ENCODE results near the gene CFAP57. TPM values are rescaled to one million over a fixed set of nuclear protein-coding genes. Genes with fewer than 3 reads are reported as not detected.

The CFAP57 gene
- total and polyA plus RNA-seq, 2 of the 4 experiments (the other 2 are of a cell fraction), result 0.29 to 0.36 TPM

DNA sequence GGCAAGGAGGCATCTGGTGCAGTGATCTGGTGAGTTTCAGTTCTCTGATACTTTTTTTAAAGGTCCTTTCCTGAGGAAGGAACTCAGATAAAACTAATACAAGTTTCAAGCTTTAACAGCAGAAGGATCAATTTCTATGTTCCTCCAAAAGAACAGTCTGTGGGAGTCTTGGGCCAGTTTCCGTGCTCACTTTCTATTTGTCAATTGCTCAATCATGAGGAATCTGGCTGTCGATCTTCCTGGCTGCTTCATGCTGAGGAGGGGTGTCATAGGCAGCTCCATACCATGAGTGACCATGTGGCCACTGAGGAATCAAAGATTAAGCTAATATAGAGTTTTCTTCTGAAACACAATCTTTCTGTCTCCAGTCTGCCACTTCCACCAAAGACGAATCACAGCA is 86.2 kb downstream of the CFAP57 start:
- Histone ChIP-seq H4K8ac (ENCODE audit: low read depth in 2 of 2, low read length in 2 of 2) (no peak overlapping the region), H2AK5ac (ENCODE audit: low read depth, low read length) (no peak overlapping the region), H3K4me2 (ENCODE audit: low read depth, low read length) (no peak overlapping the region), H2BK120ac (ENCODE audit: low read depth, low read length) (no peak overlapping the region), H2BK5ac (ENCODE audit: low read depth, low read length, poor library complexity, severe bottlenecking) (no peak overlapping the region), H3K9me3 (ENCODE audit: control insufficient read depth, insufficient read depth, low read length) (peaks cover 10% of the 10 kb centered on the region), H3K23ac (ENCODE audit: low read depth, low read length) (no peak overlapping the region), H4K91ac (ENCODE audit: insufficient read depth, low read depth, low read length) (no peak overlapping the region), H4K20me1 (ENCODE audit: insufficient read depth, low read length) (no peaks in the 10 kb centered on the region), H3K36me3 (ENCODE audit: control insufficient read depth, insufficient read depth, low read length) (no peaks in the 10 kb centered on the region), H3K4me3 (ENCODE audit: insufficient read depth, low read depth, low read length) (no peak overlapping the region), H2BK20ac (ENCODE audit: low read depth, low read length) (no peak overlapping the region), H3K56ac (ENCODE audit: extremely low read depth, insufficient read depth, low read length) (no peak overlapping the region), H3K79me1 (ENCODE audit: low read depth in 1 of 2, low read length in 2 of 2) (no peaks in the 10 kb centered on the region), H3K27ac (ENCODE audit: insufficient read depth, low read length) (no peak overlapping the region), H3K14ac (replicated peaks; ENCODE audit: low read depth, low read length) (no peak overlapping the region), H3K18ac (ENCODE audit: low read depth, low read length) (no peak overlapping the region), H3K4me1 (ENCODE audit: control insufficient read depth, insufficient read depth, low read length) (no peaks in the 10 kb centered on the region), H4K5ac (ENCODE audit: low read depth, low read length) (no peak overlapping the region), H2BK15ac (ENCODE audit: low read depth, low read length) (no peak overlapping the region), H3K4ac (ENCODE audit: low read depth, low read length) (no peak overlapping the region), H2AK9ac (replicated peaks; ENCODE audit: low read depth, low read length, poor library complexity) (no peak overlapping the region), H3K9ac (ENCODE audit: low read depth, low read length) (no peak overlapping the region), H2AFZ (replicated peaks; ENCODE audit: low read length, poor library complexity) (no peak overlapping the region), H3K9me1 (ENCODE audit: insufficient read depth, low read length) (no peaks in the 10 kb centered on the region), H3K27me3 (ENCODE audit: control insufficient read depth, insufficient read depth, low read length) (peaks cover 29% of the 10 kb centered on the region)
- BruUV-seq (replicated peaks), result no TSS peak
- ChIA-PET CTCF (no interaction called here), POLR2A (ENCODE audit: unreplicated experiment) (no interaction called here)
- in situ Hi-C loops (cut with MboI; ENCODE audit: low sequenced_read_pairs) (no loop called here), intact Hi-C loops (cut with micrococcal nuclease) (no loop called here), dilution Hi-C loops (cut with HindIII; ENCODE audit: low sequenced_read_pairs, unreplicated experiment) (no loop called here)
- DNase-seq (no peak), ATAC-seq (ENCODE audit: low read depth) (no peak)
- no peak for TF ChIP-seq NFE2L2 (IDR thresholded peaks at IDR 0.05; ENCODE audit: low read depth, low read length)
- TF ChIP-seq BHLHE40 (IDR thresholded peaks at IDR 0.05; ENCODE audit: low read depth, low read length), result no peak
- TF ChIP-seq, protein P1, sequence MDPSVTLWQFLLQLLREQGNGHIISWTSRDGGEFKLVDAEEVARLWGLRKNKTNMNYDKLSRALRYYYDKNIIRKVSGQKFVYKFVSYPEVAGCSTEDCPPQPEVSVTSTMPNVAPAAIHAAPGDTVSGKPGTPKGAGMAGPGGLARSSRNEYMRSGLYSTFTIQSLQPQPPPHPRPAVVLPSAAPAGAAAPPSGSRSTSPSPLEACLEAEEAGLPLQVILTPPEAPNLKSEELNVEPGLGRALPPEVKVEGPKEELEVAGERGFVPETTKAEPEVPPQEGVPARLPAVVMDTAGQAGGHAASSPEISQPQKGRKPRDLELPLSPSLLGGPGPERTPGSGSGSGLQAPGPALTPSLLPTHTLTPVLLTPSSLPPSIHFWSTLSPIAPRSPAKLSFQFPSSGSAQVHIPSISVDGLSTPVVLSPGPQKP (IDR thresholded peaks at IDR 0.05; ENCODE audit: borderline replicate concordance, low read depth, low read length), result no peak
- TF ChIP-seq FOS (IDR thresholded peaks at IDR 0.05; ENCODE audit: low read depth, low read length), result no peak
- no peak for TF ChIP-seq RCOR1 (IDR thresholded peaks at IDR 0.05; ENCODE audit: insufficient replicate concordance, low read length)
- TF ChIP-seq CEBPB (IDR thresholded peaks at IDR 0.05; ENCODE audit: low read depth, low read length), result no peak
- TF ChIP-seq SMC3 (IDR thresholded peaks at IDR 0.05; ENCODE audit: low read depth, low read length), result no peak
- TF ChIP-seq, protein P2, sequence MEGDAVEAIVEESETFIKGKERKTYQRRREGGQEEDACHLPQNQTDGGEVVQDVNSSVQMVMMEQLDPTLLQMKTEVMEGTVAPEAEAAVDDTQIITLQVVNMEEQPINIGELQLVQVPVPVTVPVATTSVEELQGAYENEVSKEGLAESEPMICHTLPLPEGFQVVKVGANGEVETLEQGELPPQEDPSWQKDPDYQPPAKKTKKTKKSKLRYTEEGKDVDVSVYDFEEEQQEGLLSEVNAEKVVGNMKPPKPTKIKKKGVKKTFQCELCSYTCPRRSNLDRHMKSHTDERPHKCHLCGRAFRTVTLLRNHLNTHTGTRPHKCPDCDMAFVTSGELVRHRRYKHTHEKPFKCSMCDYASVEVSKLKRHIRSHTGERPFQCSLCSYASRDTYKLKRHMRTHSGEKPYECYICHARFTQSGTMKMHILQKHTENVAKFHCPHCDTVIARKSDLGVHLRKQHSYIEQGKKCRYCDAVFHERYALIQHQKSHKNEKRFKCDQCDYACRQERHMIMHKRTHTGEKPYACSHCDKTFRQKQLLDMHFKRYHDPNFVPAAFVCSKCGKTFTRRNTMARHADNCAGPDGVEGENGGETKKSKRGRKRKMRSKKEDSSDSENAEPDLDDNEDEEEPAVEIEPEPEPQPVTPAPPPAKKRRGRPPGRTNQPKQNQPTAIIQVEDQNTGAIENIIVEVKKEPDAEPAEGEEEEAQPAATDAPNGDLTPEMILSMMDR (conservative IDR thresholded peaks at IDR 0.05; ENCODE audit: low read depth, low read length), result no peak
- TF ChIP-seq MXI1 (IDR thresholded peaks at IDR 0.05; ENCODE audit: borderline replicate concordance, low read depth, low read length), result no peak
- no peak for TF ChIP-seq CHD1 (IDR thresholded peaks at IDR 0.05; ENCODE audit: low read depth, low read length)
- WGBS, 2 experiments (ENCODE audit: extremely low coverage in 2 of 2, insufficient read length in 1 of 2), result 55% methylated on average over 2 of the region's 3 CpGs; no CpG with 5 or more reads in 1 of the 2 experiments

Measured in IMR-90 (cell line).